Calu3 (cell line): ENCODE results near the gene EMP2. TPM values are rescaled to one million over a fixed set of nuclear protein-coding genes. Genes with fewer than 3 reads are reported as not detected.

ENCODE experiments used
- BruUV-seq: library from RNA; stranded (reverse); fragments of 400-500 nt; replicated peaks from 2 replicates; lab custom pipeline; 2021; lab: Mats Ljungman, UMichigan
- CTCF ChIA-PET: fragments of 300-600 bp; sonication (Branson Sonifier 250); formaldehyde crosslinking; loops from one replicate; lab custom pipeline; 2022; ENCODE audit warnings: antibody characterized with exemption; lab: Charles Lee
- DNase-seq: peaks from one replicate; pipeline ENCODE4 v3.0.0; 2022
- H3K27ac Mint-ChIP-seq: one replicate; pipeline ENCODE4 v1.8.0; 2022; ENCODE audit warnings: mixed read lengths; ENCODE audit not compliant: unreplicated experiment
- H3K27me3 Mint-ChIP-seq: one replicate; pipeline ENCODE4 v1.8.0; 2022; ENCODE audit warnings: mixed read lengths; ENCODE audit not compliant: unreplicated experiment
- H3K36me3 Mint-ChIP-seq: one replicate; pipeline ENCODE4 v1.8.0; 2022; ENCODE audit warnings: mild to moderate bottlenecking, moderate library complexity, mixed read lengths; ENCODE audit not compliant: insufficient read depth, unreplicated experiment
- H3K4me1 Mint-ChIP-seq: one replicate; pipeline ENCODE4 v1.8.0; 2022; ENCODE audit warnings: mild to moderate bottlenecking, low read depth, mixed read lengths; ENCODE audit not compliant: unreplicated experiment
- H3K4me3 Mint-ChIP-seq: one replicate; pipeline ENCODE4 v1.8.0; 2022; ENCODE audit warnings: mild to moderate bottlenecking, low read depth, moderate library complexity, mixed read lengths; ENCODE audit not compliant: unreplicated experiment
- H3K9me3 Mint-ChIP-seq: one replicate; pipeline ENCODE4 v1.8.0; 2022; ENCODE audit warnings: low read depth, mixed read lengths; ENCODE audit not compliant: unreplicated experiment
- intact Hi-C: fragments of 100-400 bp; cut with micrococcal nuclease; formaldehyde crosslinking; loops from one replicate; pipeline ENCODE4 v1.10.0; 2022; ENCODE audit not compliant: unreplicated experiment
- total RNA-seq: library from RNA; stranded (reverse); gene quantifications from 2 replicates; pipeline ENCODE4 v1.2.3, GENCODE V29; 2022
- TF ChIP-seq, protein P1 (sequence below): fragments of 200-600 bp; IDR thresholded peaks from one replicate; pipeline ENCODE4 v1.8.0; 2022; ENCODE audit warnings: antibody characterized with exemption; ENCODE audit not compliant: unreplicated experiment

Gene EMP2
- total RNA-seq, 1 experiment from 2014 or later: 73.9 TPM

DNA sequence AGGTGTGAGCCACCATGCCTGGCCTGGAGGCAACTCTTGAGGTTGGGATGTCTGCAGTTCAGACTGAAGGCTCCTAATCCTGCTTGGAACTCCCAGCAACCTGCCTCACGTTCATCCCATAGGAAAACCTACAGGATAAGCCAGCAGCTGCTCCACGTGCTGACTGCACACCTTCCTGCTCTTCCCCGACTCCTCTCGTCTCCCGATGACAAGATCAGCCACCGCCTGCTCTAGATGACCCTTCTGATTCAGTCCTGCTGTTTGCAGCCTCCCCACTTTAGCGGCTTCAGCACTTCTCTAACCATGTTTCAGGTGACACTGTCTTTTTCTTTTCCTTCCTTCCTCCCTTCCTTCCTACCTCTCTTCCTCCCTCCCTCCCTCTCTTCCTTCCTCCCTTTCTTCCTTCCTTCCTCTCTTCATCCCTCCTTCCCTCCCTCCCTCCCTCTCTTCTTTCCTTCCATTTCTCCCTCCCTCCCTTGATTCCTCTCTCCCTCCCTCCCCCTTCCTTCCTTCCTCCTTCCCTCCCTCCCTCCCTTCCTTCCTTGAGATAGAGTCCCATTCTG, 61.8 kb downstream of the EMP2 start:
- no peaks in the 10 kb centered on the region for H3K9me3 Mint-ChIP-seq
- TF ChIP-seq, protein P1, sequence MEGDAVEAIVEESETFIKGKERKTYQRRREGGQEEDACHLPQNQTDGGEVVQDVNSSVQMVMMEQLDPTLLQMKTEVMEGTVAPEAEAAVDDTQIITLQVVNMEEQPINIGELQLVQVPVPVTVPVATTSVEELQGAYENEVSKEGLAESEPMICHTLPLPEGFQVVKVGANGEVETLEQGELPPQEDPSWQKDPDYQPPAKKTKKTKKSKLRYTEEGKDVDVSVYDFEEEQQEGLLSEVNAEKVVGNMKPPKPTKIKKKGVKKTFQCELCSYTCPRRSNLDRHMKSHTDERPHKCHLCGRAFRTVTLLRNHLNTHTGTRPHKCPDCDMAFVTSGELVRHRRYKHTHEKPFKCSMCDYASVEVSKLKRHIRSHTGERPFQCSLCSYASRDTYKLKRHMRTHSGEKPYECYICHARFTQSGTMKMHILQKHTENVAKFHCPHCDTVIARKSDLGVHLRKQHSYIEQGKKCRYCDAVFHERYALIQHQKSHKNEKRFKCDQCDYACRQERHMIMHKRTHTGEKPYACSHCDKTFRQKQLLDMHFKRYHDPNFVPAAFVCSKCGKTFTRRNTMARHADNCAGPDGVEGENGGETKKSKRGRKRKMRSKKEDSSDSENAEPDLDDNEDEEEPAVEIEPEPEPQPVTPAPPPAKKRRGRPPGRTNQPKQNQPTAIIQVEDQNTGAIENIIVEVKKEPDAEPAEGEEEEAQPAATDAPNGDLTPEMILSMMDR: no peak
- H3K27me3 Mint-ChIP-seq: no peaks in the 10 kb centered on the region
- H3K36me3 Mint-ChIP-seq: peaks cover 7% of the 10 kb centered on the region
- BruUV-seq: no TSS peak
- H3K4me1 Mint-ChIP-seq: peaks cover 23% of the 10 kb centered on the region
- H3K27ac Mint-ChIP-seq: no peak overlapping the region
- intact Hi-C loops: no loop called here
- CTCF ChIA-PET: no interaction called here
- no peak overlapping the region for H3K4me3 Mint-ChIP-seq
- no peak for DNase-seq

- no TSS peak for BruUV-seq
- no peak overlapping the region for H3K27ac Mint-ChIP-seq
- H3K27me3 Mint-ChIP-seq: no peaks in the 10 kb centered on the region
- H3K36me3 Mint-ChIP-seq: peaks cover 5% of the 10 kb centered on the region
- no peak overlapping the region for H3K4me3 Mint-ChIP-seq
- peaks cover 23% of the 10 kb centered on the region for H3K4me1 Mint-ChIP-seq
- intact Hi-C loops: no loop called here
- TF ChIP-seq, protein P1: no peak
- H3K9me3 Mint-ChIP-seq: no peaks in the 10 kb centered on the region
- DNase-seq: no peak
- CTCF ChIA-PET: no interaction called here
These were observed 62.5 kb downstream of the EMP2 start for GRCh38 chr16:10517868-10518267.

- H3K9me3 Mint-ChIP-seq: no peaks in the 10 kb centered on the region
- CTCF ChIA-PET: interaction anchor here (0.6 to 2.3 kb wide), 15 partner anchors 44 to 666 kb away, joined by 3 to 46 read pairs (median 4); partner anchors contain the start of genes EMP2, GRIN2A and NUBP1
- no TSS peak for BruUV-seq
- TF ChIP-seq, protein P1: peak; percentile 76
- H3K4me3 Mint-ChIP-seq: no peak overlapping the region
- H3K4me1 Mint-ChIP-seq: peaks cover 11% of the 10 kb centered on the region
- DNase-seq: peak; percentile 75
- H3K36me3 Mint-ChIP-seq: peaks cover 5% of the 10 kb centered on the region
- H3K27me3 Mint-ChIP-seq: no peaks in the 10 kb centered on the region
- no peak overlapping the region for H3K27ac Mint-ChIP-seq
- intact Hi-C loops: loop anchor here (1.0 kb wide), 1 partner anchor 223 kb away; no protein-coding TSS in a partner anchor
These were observed 65.9 kb downstream of the EMP2 start for GRCh38 chr16:10514369-10515055.

DNA sequence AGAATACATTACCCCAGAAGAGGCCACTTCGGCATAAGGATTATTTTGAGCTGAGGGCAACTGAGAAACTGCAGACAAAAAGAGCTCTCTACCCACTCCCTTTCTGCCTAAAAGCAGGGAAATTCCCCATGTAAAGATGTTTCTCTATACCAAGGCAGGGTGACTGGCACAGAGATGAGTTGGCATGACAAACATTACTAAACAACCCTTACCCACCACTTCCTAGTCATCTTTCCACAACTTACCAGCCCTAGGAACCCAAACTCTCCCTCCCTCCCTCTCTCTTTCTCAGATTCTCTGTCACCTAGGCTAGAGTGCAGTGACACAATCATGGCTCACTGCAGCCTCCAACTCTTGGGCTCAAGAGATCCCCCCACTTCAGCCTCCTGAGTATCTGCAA, 68.6 kb downstream of the EMP2 start:
- CTCF ChIA-PET: interaction anchor here (0.6 to 1.0 kb wide), 2 partner anchors 137 to 226 kb away, joined by 3 to 5 read pairs; no protein-coding TSS in a partner anchor
- no TSS peak for BruUV-seq
- intact Hi-C loops: no loop called here
- peaks cover 11% of the 10 kb centered on the region for H3K4me1 Mint-ChIP-seq
- H3K27ac Mint-ChIP-seq: no peak overlapping the region
- no peak overlapping the region for H3K4me3 Mint-ChIP-seq
- H3K36me3 Mint-ChIP-seq: no peaks in the 10 kb centered on the region
- no peaks in the 10 kb centered on the region for H3K9me3 Mint-ChIP-seq
- H3K27me3 Mint-ChIP-seq: no peaks in the 10 kb centered on the region
- TF ChIP-seq, protein P1: no peak
- DNase-seq: no peak
